ENCODE data around the gene PYCR2. TPM values are rescaled to one million over a fixed set of nuclear protein-coding genes. Genes with fewer than 3 reads are reported as not detected.

The PYCR2 gene
- total and polyA plus RNA-seq, 2 of the 8 experiments (the other 6 are each of a cell fraction or from before 2014, with no cell fraction given) = 79.3 to 84.6 TPM

DNA sequence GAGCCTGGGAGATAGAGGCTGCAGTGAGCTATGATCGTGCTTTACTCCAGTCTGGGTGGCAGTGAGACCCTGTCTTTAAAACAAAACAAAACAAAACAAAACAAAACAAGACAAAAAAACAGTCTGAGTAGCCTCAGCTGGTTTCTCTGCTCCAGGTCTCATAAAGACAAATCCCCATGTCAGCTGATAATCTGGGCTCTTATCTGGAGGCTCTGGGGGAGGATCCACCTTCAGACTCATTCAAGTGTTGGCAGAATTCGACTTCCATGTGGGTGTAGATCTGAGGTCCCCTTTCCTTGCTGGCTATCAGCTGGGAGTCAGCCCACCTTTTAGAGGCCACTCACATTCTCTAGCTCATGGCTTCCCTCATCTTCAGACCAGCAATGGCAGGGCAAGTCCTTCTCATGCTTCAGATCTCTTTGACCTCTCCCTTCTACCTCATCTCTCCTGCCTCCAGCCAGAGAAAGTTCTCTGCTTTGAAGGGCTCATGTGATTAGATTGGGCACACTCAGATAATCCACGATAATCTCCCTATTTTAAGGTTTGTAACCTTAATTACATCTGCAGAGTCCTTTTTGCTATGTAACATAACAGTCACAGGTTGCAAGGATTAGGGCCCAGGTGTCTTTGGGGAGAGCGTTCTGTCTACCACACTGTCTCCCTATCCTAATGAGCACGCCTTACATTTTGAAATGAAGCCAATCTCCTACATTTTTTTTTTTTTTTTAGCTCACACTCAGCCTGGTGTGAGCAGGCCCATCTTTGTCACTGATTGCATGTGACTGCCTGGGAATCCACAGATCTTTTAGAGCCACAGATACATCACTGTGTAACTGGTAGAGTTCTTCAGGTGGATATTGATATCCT, 7.5 kb upstream of the PYCR2 start:
- POLR2A ChIA-PET (ENCODE audit: partially characterized antibody) = interaction anchor here (0.9 to 1.5 kb wide), 4 partner anchors 9 to 49 kb away, joined by 3 to 4 read pairs (median 3); partner anchors contain the start of gene TMEM63A
- Histone ChIP-seq H3K14ac (ENCODE audit: insufficient read length) (no peak overlapping the region), H3K9me3 (ENCODE audit: insufficient read depth in 2 of 2, low read depth in 1 of 2, low read length in 1 of 2) (no peaks in the 10 kb centered on the region), H4K20me1 (replicated peaks in 1 of 2; ENCODE audit: control insufficient read depth in 1 of 2, insufficient read depth in 2 of 2, low read length in 2 of 2) (no peaks in the 10 kb centered on the region), H3K18ac (ENCODE audit: extremely low read depth, low read length) (no peak overlapping the region), H4K91ac (replicated peaks; ENCODE audit: insufficient read length, low read length) (no peak overlapping the region), H2BK120ac (replicated peaks; ENCODE audit: low read depth, low read length) (no peak overlapping the region), H4K5ac (ENCODE audit: insufficient read length, low read depth, low read length) (no peak overlapping the region), H3K9ac (replicated peaks in 1 of 4; ENCODE audit: extremely low read depth in 1 of 4, low read depth in 3 of 4, low read length in 3 of 4) (no peak overlapping the region), H3K23me2 (ENCODE audit: low read depth, low read length) (no peaks in the 10 kb centered on the region), H3K36me3 (ENCODE audit: control insufficient read depth in 2 of 4, insufficient read depth in 4 of 4, low read length in 3 of 4) (no peaks in the 10 kb centered on the region), H3K4ac (replicated peaks; ENCODE audit: insufficient read length, low read depth, low read length) (no peak overlapping the region), H3K79me2 (ENCODE audit: control insufficient read depth in 1 of 2, insufficient read depth in 2 of 2, low read length in 2 of 2) (no peaks in the 10 kb centered on the region), H3K27me3 (replicated peaks in 1 of 4; ENCODE audit: control insufficient read depth in 3 of 4, extremely low read depth in 1 of 4, insufficient read depth in 3 of 4, low read length in 3 of 4) (no peaks in the 10 kb centered on the region), H2BK5ac (ENCODE audit: low read depth, low read length) (no peak overlapping the region), H2AFZ (ENCODE audit: low read length) (no peak overlapping the region), H3K4me2 (ENCODE audit: insufficient read depth in 1 of 2, low read depth in 2 of 2, low read length in 2 of 2) (no peak overlapping the region), H2AK5ac (ENCODE audit: low read depth, low read length) (no peak overlapping the region), H3K56ac (replicated peaks; ENCODE audit: insufficient read length, low read depth, low read length) (no peak overlapping the region), H3K4me1 (replicated peaks in 1 of 4; ENCODE audit: control insufficient read depth in 3 of 4, insufficient read depth in 4 of 4, low read length in 3 of 4) (no peaks in the 10 kb centered on the region), H3K23ac (ENCODE audit: insufficient read length) (no peak overlapping the region), H3K79me1 (ENCODE audit: low read depth, low read length) (no peaks in the 10 kb centered on the region), H4K8ac (ENCODE audit: extremely low read depth, insufficient read depth, low read length) (no peak overlapping the region), H2BK12ac (ENCODE audit: low read depth, low read length) (no peak overlapping the region), H2BK15ac (ENCODE audit: low read length) (no peak overlapping the region), H3K27ac (ENCODE audit: low read depth, low read length) (no peak overlapping the region), H2BK20ac (ENCODE audit: low read length) (no peak overlapping the region), H3K4me3 (ENCODE audit: extremely low read depth in 1 of 4, insufficient read depth in 2 of 4, low read depth in 3 of 4, low read length in 4 of 4) (no peak overlapping the region)
- CTCF ChIA-PET (ENCODE audit: partially characterized antibody) = interaction anchor here (0.7 to 2.7 kb wide), 8 partner anchors 20 to 451 kb away, joined by 3 to 14 read pairs (median 4); no protein-coding TSS in a partner anchor
- WGBS, 2 experiments (ENCODE audit: extremely low coverage in 1 of 2, insufficient coverage in 1 of 2, insufficient read length in 1 of 2, insufficient replicate concordance in 2 of 2, low coverage in 1 of 2, low lambda C conversion rate in 2 of 2, missing lambda C conversion rate in 1 of 2) = 89% methylated on average over 5 of the region's 5 CpGs; no CpG with 5 or more reads in 1 of the 2 experiments
- FAIRE-seq = no peak
- no peak for TF ChIP-seq SRF (IDR thresholded peaks at IDR 0.05; ENCODE audit: low read depth, low read length)
- no peak for DNase-seq (ENCODE audit: low read depth in 1 of 2, low spot score in 2 of 2)
